HG03175 (cell line): ENCODE measurements around the gene FHIT.
"Not testable (repeated sequence)": the region's sequence is repeated elsewhere in the genome, so short reads cannot be mapped to it uniquely, and the experiment has no call there.

ENCODE experiments used
- ATAC-seq: cut with Tn5 transposase; IDR thresholded peaks from one replicate; pipeline ENCODE4 v1.9.1; 2021; ENCODE audit warnings: mild to moderate bottlenecking, moderate library complexity; ENCODE audit not compliant: unreplicated experiment

FHIT gene

DNA sequence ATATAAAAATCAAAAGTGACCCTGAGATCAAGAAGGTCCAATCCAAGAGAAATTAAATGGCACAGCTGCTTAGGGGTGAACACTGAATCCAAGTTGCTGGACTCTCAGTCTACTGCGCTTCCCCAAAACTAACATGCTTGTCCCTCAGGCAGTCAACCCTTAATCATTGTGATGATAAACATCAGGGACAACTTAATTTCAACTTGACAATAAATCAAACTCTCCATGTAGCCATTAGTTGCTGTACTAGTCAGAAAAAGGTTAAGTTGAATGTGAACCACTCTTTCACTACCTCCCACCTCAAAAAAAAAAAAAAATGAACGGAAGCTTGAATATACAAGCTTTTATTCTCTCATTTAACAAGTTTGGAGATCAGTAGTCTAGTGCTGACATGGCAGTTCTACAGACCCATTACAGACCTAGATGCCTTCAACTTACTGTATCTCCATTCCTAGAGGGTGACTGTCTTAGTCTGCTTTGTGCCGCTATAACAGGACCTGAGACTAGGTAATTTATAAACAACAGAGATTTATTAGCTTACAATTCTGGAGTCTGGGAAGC, 185.7 kb downstream of the FHIT start:
- no peak for ATAC-seq

GRCh38 chr3:61061092-61061723, 190.0 kb downstream of the FHIT start:
- ATAC-seq = no peak

GRCh38 chr3:61060411-61060861, 190.8 kb downstream of the FHIT start:
- no peak for ATAC-seq

- no peak for ATAC-seq
These were observed 192.4 kb downstream of the FHIT start for GRCh38 chr3:61058836-61059235.

DNA sequence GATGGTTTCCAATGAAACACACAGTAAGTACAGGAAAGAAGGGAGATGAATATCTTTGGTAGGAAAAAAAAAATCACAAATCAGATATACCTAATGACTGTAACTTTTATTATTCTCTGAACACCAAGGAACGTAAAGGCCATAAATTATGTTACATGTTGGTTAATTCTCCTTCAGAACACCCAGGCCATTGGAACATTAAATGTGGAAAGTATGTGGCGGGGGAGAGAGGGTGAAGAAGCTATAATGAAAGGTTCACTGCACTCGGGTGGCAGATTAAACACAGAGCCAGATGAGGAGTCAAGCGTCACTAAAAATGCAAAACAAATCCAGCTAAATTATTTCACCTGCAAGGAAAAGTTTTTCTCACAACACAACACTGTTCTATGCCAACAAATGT, 193.8 kb downstream of the FHIT start:
- ATAC-seq = no peak

- no peak for ATAC-seq
These were observed 195.8 kb downstream of the FHIT start for GRCh38 chr3:61055447-61055846.

DNA sequence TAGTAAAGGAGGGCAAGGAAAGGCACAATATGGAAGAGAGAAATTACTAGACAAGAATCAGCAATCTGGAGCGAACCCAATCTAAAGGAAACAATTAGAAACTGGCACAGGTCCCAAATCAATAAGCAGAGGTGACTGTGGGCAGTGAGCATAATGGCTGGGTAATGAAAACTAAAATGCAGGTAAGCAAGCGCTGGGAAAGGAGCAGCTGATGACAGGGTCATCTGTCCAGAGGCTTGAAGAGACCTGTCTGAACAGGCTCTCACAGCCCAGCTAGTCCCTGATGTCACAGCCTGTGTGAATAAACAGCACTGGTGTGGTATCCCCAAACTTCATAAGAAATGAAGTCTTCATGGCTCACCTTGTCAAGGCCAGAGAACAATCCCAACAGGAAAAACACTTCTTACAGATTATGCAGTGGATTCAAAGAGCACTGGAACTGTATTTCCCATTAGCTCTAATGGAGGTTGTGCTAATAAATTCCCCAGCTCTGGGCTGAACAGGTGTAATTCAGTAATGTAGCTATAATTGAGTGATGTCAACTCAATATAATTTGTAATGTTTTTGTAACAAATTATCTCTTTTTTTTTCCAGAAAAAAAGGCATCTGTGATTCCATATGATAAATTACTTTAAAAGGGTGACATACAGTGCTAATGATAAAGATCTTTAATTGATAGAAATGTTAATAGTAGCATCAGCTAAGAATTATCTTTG, 197.3 kb downstream of the FHIT start:
- no peak for ATAC-seq

- ATAC-seq = no peak
These were observed 198.4 kb downstream of the FHIT start for GRCh38 chr3:61052851-61053250.

DNA sequence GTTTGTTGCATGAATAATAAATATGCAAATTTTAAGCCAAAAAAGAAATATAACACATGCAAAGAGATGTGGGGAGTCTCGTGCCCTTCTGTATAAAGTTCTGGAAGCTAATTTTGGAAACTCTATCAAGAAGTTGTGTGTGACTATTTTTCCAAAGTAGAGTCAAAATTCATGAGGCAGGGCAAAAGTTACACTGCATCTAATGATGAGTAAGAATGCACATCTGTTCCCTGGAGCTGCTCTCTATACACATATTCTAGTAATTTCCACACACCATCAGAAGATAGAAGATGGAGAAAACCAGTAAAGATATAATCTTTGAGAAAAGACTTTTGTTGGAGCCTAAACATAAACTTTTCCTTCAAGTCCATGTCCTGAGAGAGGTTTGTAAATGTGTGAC, 199.6 kb downstream of the FHIT start:
- ATAC-seq = no peak

GRCh38 chr3:61045169-61045568, 206.1 kb downstream of the FHIT start:
- ATAC-seq = not testable (repeated sequence)

DNA sequence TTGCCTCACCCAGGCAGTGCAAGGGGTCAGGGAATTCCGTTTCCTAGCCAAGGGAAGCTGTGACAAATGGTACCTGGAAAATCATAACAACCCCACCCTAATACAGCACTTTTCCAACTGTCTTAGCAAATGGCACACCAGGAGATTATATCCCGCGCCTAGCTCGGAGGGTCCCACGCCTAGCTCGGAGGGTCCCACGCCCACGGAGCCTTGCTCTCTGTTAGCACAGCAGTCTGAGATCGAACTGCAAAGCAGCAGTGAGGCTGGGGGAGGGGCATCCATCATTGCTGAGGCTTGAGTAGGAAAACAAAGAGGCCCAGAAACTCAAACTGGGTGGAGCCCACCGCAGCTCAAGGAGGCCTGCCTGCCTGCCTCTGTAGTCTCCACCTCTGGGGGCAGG, 208.1 kb downstream of the FHIT start:
- ATAC-seq = no peak

DNA sequence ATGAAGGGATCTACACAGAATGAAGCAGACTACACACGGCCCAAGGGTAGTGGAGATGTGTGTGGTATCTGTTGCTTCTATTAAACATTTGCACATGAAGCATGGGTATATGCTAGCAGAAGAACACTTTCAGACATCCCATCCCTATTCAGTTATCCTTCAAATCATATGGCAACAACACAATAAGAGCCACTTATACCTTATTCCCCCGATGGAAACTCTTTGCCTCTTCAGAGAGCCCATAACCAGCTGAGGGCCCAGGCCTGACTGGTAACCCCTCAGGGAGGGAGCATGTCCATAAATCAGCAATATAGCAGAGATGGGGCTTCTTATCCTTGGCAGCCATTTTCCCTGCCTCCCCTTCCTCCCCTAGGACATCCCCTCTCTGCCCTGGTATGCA, 210.6 kb downstream of the FHIT start:
- no peak for ATAC-seq

DNA sequence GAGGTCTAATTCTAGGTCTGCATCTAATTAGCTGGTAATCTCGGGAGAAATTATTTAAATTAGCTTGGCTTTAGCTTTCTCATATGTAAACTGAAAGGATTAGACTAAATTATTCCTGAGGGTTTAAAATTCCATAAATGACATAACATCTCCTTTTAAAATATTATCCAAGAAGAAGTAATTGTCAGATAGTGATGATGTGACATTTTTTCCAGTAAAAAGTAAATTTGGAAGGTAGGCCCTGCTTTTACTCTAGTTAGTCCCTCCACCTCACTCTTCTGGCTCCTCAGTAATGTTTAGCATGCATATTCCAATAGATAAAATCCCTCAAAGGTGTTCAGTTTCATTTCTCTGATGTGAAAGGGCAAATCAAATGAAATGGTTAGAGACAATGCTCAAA, 215.7 kb downstream of the FHIT start:
- no peak for ATAC-seq

DNA sequence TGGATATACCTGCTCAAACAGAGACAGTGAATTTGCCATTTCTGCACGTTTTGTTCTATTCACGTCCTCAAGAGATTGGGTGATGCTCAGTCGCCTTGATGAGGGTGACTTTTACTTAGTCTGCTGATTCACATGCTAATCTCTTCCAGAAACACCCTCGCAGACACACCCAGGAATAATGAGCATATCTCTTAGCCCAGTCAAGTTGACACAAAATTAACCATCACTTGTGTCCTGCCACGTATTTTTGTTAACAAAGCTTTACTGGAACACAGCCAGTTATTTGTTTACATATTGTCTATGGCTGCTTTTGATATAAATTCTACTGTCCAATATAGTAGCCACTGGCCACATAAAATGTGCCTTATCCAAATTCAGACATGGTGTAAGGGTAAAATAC, 218.3 kb downstream of the FHIT start:
- no peak for ATAC-seq

- no peak for ATAC-seq
These were observed 219.7 kb downstream of the FHIT start for GRCh38 chr3:61031503-61031902.

DNA sequence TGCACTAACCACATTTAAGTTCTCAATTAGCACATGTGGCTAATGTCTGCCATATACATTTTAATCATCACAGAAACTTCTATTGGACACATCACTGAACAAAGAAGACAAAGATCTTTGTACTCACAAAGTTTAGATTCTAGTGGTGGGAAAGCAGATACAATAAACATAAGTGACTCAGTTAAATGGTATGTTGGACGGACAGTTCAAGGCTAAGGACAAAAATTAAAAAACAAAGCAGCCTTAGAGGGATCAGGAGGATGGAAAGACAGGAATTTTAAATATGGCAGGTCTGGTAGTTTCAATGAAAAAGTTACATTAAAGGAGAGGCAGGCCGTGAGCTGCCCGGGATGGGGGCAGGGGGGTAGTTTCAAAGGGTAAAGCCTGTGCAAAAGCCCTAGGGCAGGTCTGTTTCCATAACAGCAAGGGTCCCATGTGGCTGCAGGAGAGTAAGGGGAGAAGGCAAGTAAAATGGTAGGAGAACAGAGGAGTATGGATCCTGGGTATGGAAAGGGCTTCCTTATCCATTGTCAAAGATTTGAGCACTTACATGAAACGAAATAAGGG, 220.7 kb downstream of the FHIT start:
- ATAC-seq = no peak

- ATAC-seq = no peak
These were observed 222.1 kb downstream of the FHIT start for GRCh38 chr3:61029194-61029593.

DNA sequence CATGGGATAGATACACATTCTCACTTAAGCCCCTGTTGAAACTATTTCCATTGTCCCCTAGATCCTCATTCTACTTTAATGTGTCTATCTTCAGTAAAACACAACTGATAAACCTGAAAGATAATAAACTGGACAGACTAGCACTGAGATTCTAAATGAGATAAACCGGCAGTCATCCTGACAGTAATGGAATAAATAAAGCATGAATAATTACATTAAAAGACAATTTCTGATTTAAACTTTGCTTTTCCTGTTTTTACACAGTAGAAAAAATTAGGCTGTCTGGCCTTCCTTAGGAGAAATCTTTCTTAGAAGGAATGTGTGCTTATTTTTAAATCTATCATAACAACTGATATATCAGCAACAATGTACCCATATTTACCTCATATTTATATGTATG, 232.4 kb downstream of the FHIT start:
- no peak for ATAC-seq

GRCh38 chr3:61017028-61017427, 234.2 kb downstream of the FHIT start:
- not testable (repeated sequence) for ATAC-seq

GRCh38 chr3:61015859-61016258, 235.4 kb downstream of the FHIT start:
- no peak for ATAC-seq

GRCh38 chr3:61015408-61015807, 235.8 kb downstream of the FHIT start:
- no peak for ATAC-seq

GRCh38 chr3:61008998-61009380, 242.3 kb downstream of the FHIT start:
- no peak for ATAC-seq
